ENCODE data around the gene TNPO1.

TNPO1 gene

DNA sequence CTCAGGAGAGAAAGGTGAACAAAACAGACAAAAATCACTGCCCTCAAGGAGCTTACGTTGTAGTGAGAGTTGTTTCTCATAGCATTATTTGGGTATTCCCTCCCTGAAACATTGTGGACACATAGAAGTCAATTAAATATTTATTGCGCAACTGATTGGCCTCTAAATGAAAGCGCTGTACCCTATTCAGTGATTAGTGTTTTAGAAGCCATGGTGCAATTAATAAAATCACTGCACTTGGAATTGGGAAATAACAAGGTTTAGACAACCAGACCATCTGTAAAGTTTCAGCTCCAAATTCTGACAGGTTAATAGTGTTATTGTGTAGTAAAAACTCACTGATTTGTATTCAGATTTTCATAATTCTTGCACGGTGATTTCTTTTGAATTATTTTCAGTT, 35.9 kb downstream of the TNPO1 start:
- TF ChIP-seq CTCF (IDR thresholded peaks at IDR 0.05; ENCODE audit: low read length) (no peak), EZH2phosphoT487 (IDR thresholded peaks at IDR 0.05; ENCODE audit: low read length) (no peak), EZH2 (optimal IDR thresholded peaks at IDR 0.05; ENCODE audit: low read depth, low read length) (no peak)
- no peak overlapping the region for H3K9ac ChIP-seq (ENCODE audit: low read length)
- no peaks in the 10 kb centered on the region for H3K9me2 ChIP-seq (replicated peaks; ENCODE audit: insufficient read depth, low read length)
- no peaks in the 10 kb centered on the region for H3K27me3 ChIP-seq (replicated peaks; ENCODE audit: insufficient read depth, low read length)
- peaks cover 91% of the 10 kb centered on the region for H3K79me2 ChIP-seq (ENCODE audit: low read length)
- H3K36me3 ChIP-seq (replicated peaks; ENCODE audit: insufficient read depth, low read length): peaks cover 31% of the 10 kb centered on the region
- H3K27ac ChIP-seq (ENCODE audit: low read length): no peak overlapping the region
- H3F3A ChIP-seq (ENCODE audit: insufficient read depth, low read length): peaks cover 17% of the 10 kb centered on the region
- no peak overlapping the region for H3K4me2 ChIP-seq (ENCODE audit: low read depth, low read length)
- no peak for DNase-seq
- peaks cover 22% of the 10 kb centered on the region; the same call in 1 of the 2 replicates for H4K20me1 ChIP-seq (ENCODE audit: insufficient read depth, low read length)
- H3K4me3 ChIP-seq (ENCODE audit: low read length): no peak overlapping the region
- H3K4me1 ChIP-seq (ENCODE audit: low read length): peaks cover 14% of the 10 kb centered on the region
- H3K9me3 ChIP-seq (replicated peaks; ENCODE audit: insufficient read depth, low read length): no peaks in the 10 kb centered on the region
- no peak overlapping the region for H2AFZ ChIP-seq (ENCODE audit: low read length)

GRCh38 chr5:72854419-72854818, 38.0 kb downstream of the TNPO1 start:
- H3K9me3 ChIP-seq (replicated peaks; ENCODE audit: insufficient read depth, low read length): no peaks in the 10 kb centered on the region
- no peak for DNase-seq

GRCh38 chr5:72855821-72856220, 39.4 kb downstream of the TNPO1 start:
- H3K4me2 ChIP-seq (ENCODE audit: low read depth, low read length): no peak overlapping the region
- H3K27ac ChIP-seq (ENCODE audit: low read length): no peak overlapping the region

More at GRCh38 chr5:72854419-72854818, 38.0 kb downstream of the TNPO1 start:
- peaks cover 26% of the 10 kb centered on the region; the same call in 1 of the 2 replicates for H4K20me1 ChIP-seq (ENCODE audit: insufficient read depth, low read length)
- peaks cover 10% of the 10 kb centered on the region; the same call in 1 of the 2 replicates for H3K4me1 ChIP-seq (ENCODE audit: low read length)
- H2AFZ ChIP-seq (ENCODE audit: low read length): no peak overlapping the region
- H3K27ac ChIP-seq (ENCODE audit: low read length): no peak overlapping the region
- peaks cover 96% of the 10 kb centered on the region for H3K79me2 ChIP-seq (ENCODE audit: low read length)
- H3F3A ChIP-seq (ENCODE audit: insufficient read depth, low read length): peaks cover 6% of the 10 kb centered on the region; the same call in 1 of the 2 replicates
- H3K9ac ChIP-seq (ENCODE audit: low read length): no peak overlapping the region
- H3K4me2 ChIP-seq (ENCODE audit: low read depth, low read length): no peak overlapping the region
- no peaks in the 10 kb centered on the region for H3K9me2 ChIP-seq (replicated peaks; ENCODE audit: insufficient read depth, low read length)
- no peaks in the 10 kb centered on the region for H3K27me3 ChIP-seq (replicated peaks; ENCODE audit: insufficient read depth, low read length)
- H3K4me3 ChIP-seq (ENCODE audit: low read length): no peak overlapping the region
- H3K36me3 ChIP-seq (replicated peaks; ENCODE audit: insufficient read depth, low read length): peaks cover 32% of the 10 kb centered on the region
- no peak for TF ChIP-seq EZH2phosphoT487 (IDR thresholded peaks at IDR 0.05; ENCODE audit: low read length)
- TF ChIP-seq CTCF (IDR thresholded peaks at IDR 0.05; ENCODE audit: low read length): no peak
- TF ChIP-seq EZH2 (optimal IDR thresholded peaks at IDR 0.05; ENCODE audit: low read depth, low read length): no peak

More at GRCh38 chr5:72855821-72856220, 39.4 kb downstream of the TNPO1 start:
- 0 out of 2 replicates have a peak, but pooled peaks cover 4% of the 10 kb centered on the region for H3K4me1 ChIP-seq (ENCODE audit: low read length)
- no peaks in the 10 kb centered on the region for H3K9me3 ChIP-seq (replicated peaks; ENCODE audit: insufficient read depth, low read length)
- TF ChIP-seq EZH2 (optimal IDR thresholded peaks at IDR 0.05; ENCODE audit: low read depth, low read length) (no peak), CTCF (IDR thresholded peaks at IDR 0.05; ENCODE audit: low read length) (no peak), EZH2phosphoT487 (IDR thresholded peaks at IDR 0.05; ENCODE audit: low read length) (no peak)
- no peaks in the 10 kb centered on the region for H3F3A ChIP-seq (ENCODE audit: insufficient read depth, low read length)
- H3K27me3 ChIP-seq (replicated peaks; ENCODE audit: insufficient read depth, low read length): no peaks in the 10 kb centered on the region
- H3K79me2 ChIP-seq (ENCODE audit: low read length): peaks cover 96% of the 10 kb centered on the region
- peaks cover 12% of the 10 kb centered on the region; the same call in 1 of the 2 replicates for H4K20me1 ChIP-seq (ENCODE audit: insufficient read depth, low read length)
- H3K9ac ChIP-seq (ENCODE audit: low read length): no peak overlapping the region
- no peak overlapping the region for H2AFZ ChIP-seq (ENCODE audit: low read length)
- DNase-seq: no peak
- H3K36me3 ChIP-seq (replicated peaks; ENCODE audit: insufficient read depth, low read length): peaks cover 36% of the 10 kb centered on the region
- H3K9me2 ChIP-seq (replicated peaks; ENCODE audit: insufficient read depth, low read length): no peaks in the 10 kb centered on the region
- no peak overlapping the region for H3K4me3 ChIP-seq (ENCODE audit: low read length)
